ENCODE data around the gene ZBTB20.
A peak's percentile ranks its signal among the peaks of the same experiment; 100 is the strongest.

ZBTB20 gene

GRCh38 chr3:115099134-115099985 lies 47.7 kb downstream of the ZBTB20 start:
- no peak overlapping the region for H2AFZ ChIP-seq (ENCODE audit: low read depth, low read length)
- H4K20me1 ChIP-seq (ENCODE audit: insufficient read depth, low read length) = no peaks in the 10 kb centered on the region
- H3K4me3 ChIP-seq (ENCODE audit: low read length) = peak overlapping the region; percentile 62
- H3K27ac ChIP-seq (ENCODE audit: low read length) = no peak overlapping the region
- TF ChIP-seq CTCF (IDR thresholded peaks at IDR 0.05; ENCODE audit: low read depth, low read length) (no peak), EZH2phosphoT487 (IDR thresholded peaks at IDR 0.05; ENCODE audit: low read depth) (no peak)
- H3K4me1 ChIP-seq (ENCODE audit: low read length) = peaks cover 12% of the 10 kb centered on the region
- H3K27me3 ChIP-seq (ENCODE audit: low read depth, low read length) = no peaks in the 10 kb centered on the region
- H3K4me2 ChIP-seq (ENCODE audit: low read length) = peak overlapping the region; percentile 72
- H3K9me3 ChIP-seq (ENCODE audit: insufficient read depth, low read length) = no peaks in the 10 kb centered on the region
- no peaks in the 10 kb centered on the region for H3K36me3 ChIP-seq (replicated peaks; ENCODE audit: low read depth, low read length)
- H3K79me2 ChIP-seq (ENCODE audit: low read length) = no peaks in the 10 kb centered on the region
- peak overlapping the region; percentile 20; the same call in 1 of the 2 replicates for H3K9ac ChIP-seq (ENCODE audit: low read length)

- Histone ChIP-seq H3K79me2 (ENCODE audit: low read length) (no peaks in the 10 kb centered on the region), H3K9me3 (ENCODE audit: insufficient read depth, low read length) (no peaks in the 10 kb centered on the region), H3K4me1 (ENCODE audit: low read length) (peaks cover 12% of the 10 kb centered on the region), H4K20me1 (ENCODE audit: insufficient read depth, low read length) (no peaks in the 10 kb centered on the region), H3K4me2 (ENCODE audit: low read length) (no peak overlapping the region), H3K9ac (ENCODE audit: low read length) (no peak overlapping the region), H3K27ac (ENCODE audit: low read length) (no peak overlapping the region), H3K36me3 (replicated peaks; ENCODE audit: low read depth, low read length) (no peaks in the 10 kb centered on the region), H3K27me3 (ENCODE audit: low read depth, low read length) (no peaks in the 10 kb centered on the region), H3K4me3 (ENCODE audit: low read length) (no peak overlapping the region), H2AFZ (ENCODE audit: low read depth, low read length) (no peak overlapping the region)
- no peak for TF ChIP-seq CTCF (IDR thresholded peaks at IDR 0.05; ENCODE audit: low read depth, low read length)
- TF ChIP-seq EZH2phosphoT487 (IDR thresholded peaks at IDR 0.05; ENCODE audit: low read depth) = no peak
Measured at GRCh38 chr3:115098354-115099073, 48.6 kb downstream of the ZBTB20 start.

GRCh38 chr3:115095236-115095635 lies 51.9 kb downstream of the ZBTB20 start:
- Histone ChIP-seq H3K4me3 (ENCODE audit: low read length) (no peak overlapping the region), H3K79me2 (ENCODE audit: low read length) (no peaks in the 10 kb centered on the region), H3K9me3 (ENCODE audit: insufficient read depth, low read length) (no peaks in the 10 kb centered on the region), H3K4me1 (ENCODE audit: low read length) (peaks cover 7% of the 10 kb centered on the region), H3K27me3 (ENCODE audit: low read depth, low read length) (no peaks in the 10 kb centered on the region), H4K20me1 (ENCODE audit: insufficient read depth, low read length) (no peaks in the 10 kb centered on the region), H2AFZ (ENCODE audit: low read depth, low read length) (no peak overlapping the region), H3K4me2 (ENCODE audit: low read length) (no peak overlapping the region), H3K27ac (ENCODE audit: low read length) (no peak overlapping the region), H3K36me3 (replicated peaks; ENCODE audit: low read depth, low read length) (no peaks in the 10 kb centered on the region), H3K9ac (ENCODE audit: low read length) (no peak overlapping the region)
- no peak for TF ChIP-seq EZH2phosphoT487 (IDR thresholded peaks at IDR 0.05; ENCODE audit: low read depth)
- no peak for TF ChIP-seq CTCF (IDR thresholded peaks at IDR 0.05; ENCODE audit: low read depth, low read length)

GRCh38 chr3:115092220-115092791 lies 54.8 kb downstream of the ZBTB20 start:
- Histone ChIP-seq H3K79me2 (ENCODE audit: low read length) (no peaks in the 10 kb centered on the region), H3K27ac (ENCODE audit: low read length) (no peak overlapping the region), H3K36me3 (replicated peaks; ENCODE audit: low read depth, low read length) (no peaks in the 10 kb centered on the region), H3K4me1 (ENCODE audit: low read length) (no peaks in the 10 kb centered on the region), H3K27me3 (ENCODE audit: low read depth, low read length) (no peaks in the 10 kb centered on the region), H2AFZ (ENCODE audit: low read depth, low read length) (no peak overlapping the region), H3K9ac (ENCODE audit: low read length) (no peak overlapping the region), H4K20me1 (ENCODE audit: insufficient read depth, low read length) (no peaks in the 10 kb centered on the region), H3K4me3 (ENCODE audit: low read length) (no peak overlapping the region), H3K4me2 (ENCODE audit: low read length) (no peak overlapping the region), H3K9me3 (ENCODE audit: insufficient read depth, low read length) (no peaks in the 10 kb centered on the region)
- TF ChIP-seq EZH2phosphoT487 (IDR thresholded peaks at IDR 0.05; ENCODE audit: low read depth) (no peak), CTCF (IDR thresholded peaks at IDR 0.05; ENCODE audit: low read depth, low read length) (peak; percentile 92)

Measured in OCI-LY3 (cell line).